AG04450 (cell line): ENCODE data around the gene TSPAN4. TPM values are rescaled to one million over a fixed set of nuclear protein-coding genes. Genes with fewer than 3 reads are reported as not detected.

Source experiments
- CTCF ChIA-PET: fragments of 300-600, 350-600 bp; formaldehyde crosslinking; extraction: SDS; loops from one replicate; lab custom pipeline; 2022; ENCODE audit warnings: antibody characterized with exemption, inconsistent platforms; lab: Charles Lee
- POLR2A ChIA-PET: fragments of 350-600 bp; formaldehyde crosslinking; extraction: SDS; loops from one replicate; lab custom pipeline; 2021; ENCODE audit warnings: antibody characterized with exemption, inconsistent platforms; lab: Yijun Ruan, JAX
- DNase-seq: peaks from one replicate; pipeline ENCODE4 v3.0.0-alpha.2; 2011; ENCODE audit warnings: low read depth, low spot score
- H3K27ac ChIP-seq: one replicate; pipeline ENCODE4 v1.5.1; 2012; ENCODE audit warnings: low read depth, low read length, control low read depth
- H3K27me3 ChIP-seq: one replicate; pipeline ENCODE4 v1.6.0; 2012; ENCODE audit warnings: low read length; ENCODE audit not compliant: control insufficient read depth, insufficient read depth
- H3K4me3 ChIP-seq: 2 replicates; pipeline ENCODE4 v1.5.1; 2011; ENCODE audit warnings: mild to moderate bottlenecking, low read depth, low read length, control low read depth
- H3K9me3 ChIP-seq: 2 replicates; pipeline ENCODE4 v1.5.1; 2012; ENCODE audit warnings: low read length; ENCODE audit not compliant: control insufficient read depth, insufficient read depth
- polyA plus RNA-seq: library from polyadenylated mRNA; depleted of rRNA; stranded (reverse); fragments of >200 nt; gene quantifications from 2 replicates; pipeline ENCODE4 v1.2.3, GENCODE V29; 2011
- TF ChIP-seq, protein P1 (sequence below): IDR thresholded peaks from 2 replicates; pipeline ENCODE4 v1.5.1; 2011; ENCODE audit warnings: low read depth, low read length, control low read depth, inconsistent platforms

Gene TSPAN4
- polyA plus RNA-seq, 1 experiment: 92.6 TPM

DNA sequence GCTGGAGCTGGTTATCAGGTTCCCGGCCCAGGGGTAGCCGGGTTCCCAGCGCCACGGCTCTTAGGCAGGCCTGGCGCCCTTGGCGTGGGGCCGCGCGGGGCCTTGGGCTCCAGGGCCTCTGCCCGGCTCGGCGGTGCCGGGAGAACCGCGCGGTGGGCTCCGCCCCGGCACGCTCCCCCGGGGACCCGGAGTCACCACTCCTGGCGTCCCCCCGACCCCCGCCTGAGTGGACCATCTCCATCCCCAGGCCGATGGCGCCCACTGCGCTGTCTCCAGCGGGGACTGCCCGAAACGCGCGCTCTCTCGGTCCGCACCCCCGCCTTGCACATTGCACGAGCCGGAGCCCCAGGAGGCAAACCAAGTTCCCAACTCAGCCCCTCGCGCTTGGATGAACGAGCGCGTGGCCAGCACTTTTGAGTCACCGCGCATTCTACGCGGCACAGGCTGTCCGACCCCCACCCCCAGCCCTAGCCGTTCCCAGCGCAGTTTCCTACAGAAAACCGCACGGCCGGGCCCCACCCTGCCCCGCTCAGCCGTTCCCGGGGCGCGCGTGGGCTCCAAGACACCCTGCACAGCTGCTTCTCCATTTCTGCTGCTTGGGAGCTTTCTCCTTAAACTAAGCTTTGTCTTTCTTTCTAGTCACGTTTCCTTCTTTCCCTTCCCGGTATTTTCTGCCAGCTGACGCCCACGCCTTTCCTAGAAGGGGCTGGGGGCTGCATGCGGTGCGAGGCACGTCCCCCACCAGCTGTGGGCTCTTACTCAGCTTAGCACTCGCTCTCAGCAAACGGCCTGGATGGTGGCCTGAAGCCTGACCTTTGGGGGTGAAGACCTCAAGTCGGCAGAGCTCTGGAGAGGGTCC, 68.6 kb downstream of the TSPAN4 start:
- TF ChIP-seq, protein P1, sequence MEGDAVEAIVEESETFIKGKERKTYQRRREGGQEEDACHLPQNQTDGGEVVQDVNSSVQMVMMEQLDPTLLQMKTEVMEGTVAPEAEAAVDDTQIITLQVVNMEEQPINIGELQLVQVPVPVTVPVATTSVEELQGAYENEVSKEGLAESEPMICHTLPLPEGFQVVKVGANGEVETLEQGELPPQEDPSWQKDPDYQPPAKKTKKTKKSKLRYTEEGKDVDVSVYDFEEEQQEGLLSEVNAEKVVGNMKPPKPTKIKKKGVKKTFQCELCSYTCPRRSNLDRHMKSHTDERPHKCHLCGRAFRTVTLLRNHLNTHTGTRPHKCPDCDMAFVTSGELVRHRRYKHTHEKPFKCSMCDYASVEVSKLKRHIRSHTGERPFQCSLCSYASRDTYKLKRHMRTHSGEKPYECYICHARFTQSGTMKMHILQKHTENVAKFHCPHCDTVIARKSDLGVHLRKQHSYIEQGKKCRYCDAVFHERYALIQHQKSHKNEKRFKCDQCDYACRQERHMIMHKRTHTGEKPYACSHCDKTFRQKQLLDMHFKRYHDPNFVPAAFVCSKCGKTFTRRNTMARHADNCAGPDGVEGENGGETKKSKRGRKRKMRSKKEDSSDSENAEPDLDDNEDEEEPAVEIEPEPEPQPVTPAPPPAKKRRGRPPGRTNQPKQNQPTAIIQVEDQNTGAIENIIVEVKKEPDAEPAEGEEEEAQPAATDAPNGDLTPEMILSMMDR: no peak
- Histone ChIP-seq H3K27me3 (no peaks in the 10 kb centered on the region), H3K4me3 (peak overlapping the region; percentile 87), H3K9me3 (no peaks in the 10 kb centered on the region; the same call in 1 of the 2 replicates), H3K27ac (peak overlapping the region; percentile 73)
- ChIA-PET CTCF (interaction anchor here (0.8 kb wide), 1 partner anchor 17 kb away, joined by 6 read pairs; no protein-coding TSS in a partner anchor), POLR2A (interaction anchor here (0.7 kb wide), 1 partner anchor 21 kb away, joined by 3 read pairs; no protein-coding TSS in a partner anchor)
- DNase-seq: no peak

DNA sequence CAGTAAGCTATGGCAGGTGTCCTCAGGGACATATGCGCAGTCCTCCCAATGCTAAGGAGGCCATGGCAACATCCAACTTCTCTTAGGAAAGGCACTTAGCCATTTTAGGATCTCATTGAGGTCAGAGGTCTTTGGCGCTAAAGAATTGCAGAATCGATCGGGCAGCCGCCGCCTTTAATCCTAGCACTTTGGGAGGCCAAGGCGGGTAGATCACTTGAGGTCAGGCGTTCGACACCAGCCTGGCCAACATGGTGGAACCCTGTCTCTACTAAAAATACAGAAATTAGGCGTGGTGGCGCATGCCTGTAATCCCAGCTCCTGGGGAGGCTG, 69.2 kb downstream of the TSPAN4 start:
- DNase-seq: no peak
- Histone ChIP-seq H3K27me3 (no peaks in the 10 kb centered on the region), H3K9me3 (no peaks in the 10 kb centered on the region; the same call in 1 of the 2 replicates), H3K4me3 (no peak overlapping the region), H3K27ac (no peak overlapping the region)
- CTCF ChIA-PET: interaction anchor here (0.8 kb wide), 1 partner anchor 18 kb away, joined by 6 read pairs; no protein-coding TSS in a partner anchor
- POLR2A ChIA-PET: interaction anchor here (0.7 kb wide), 1 partner anchor 20 kb away, joined by 3 read pairs; no protein-coding TSS in a partner anchor
- TF ChIP-seq, protein P1: no peak

DNA sequence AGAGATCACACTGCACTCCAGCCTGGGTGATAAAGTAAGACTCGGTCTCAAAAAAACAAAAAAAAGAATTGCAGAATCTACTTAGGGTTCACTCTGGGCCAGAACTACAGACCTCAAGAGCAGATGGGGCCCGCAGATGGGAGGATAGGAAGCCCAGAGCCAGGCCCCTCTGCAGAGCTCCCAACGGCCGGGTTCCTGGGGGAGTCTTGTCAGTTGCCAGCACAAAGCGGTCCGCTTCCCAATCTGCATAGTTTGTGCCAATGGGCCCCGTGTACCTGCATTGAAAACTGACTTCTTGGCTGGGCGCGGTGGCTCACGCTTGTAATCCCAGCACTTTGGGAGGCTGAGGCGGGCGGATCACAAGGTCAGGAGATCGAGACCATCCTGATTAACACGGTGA, 69.6 kb downstream of the TSPAN4 start:
- ChIA-PET CTCF (no interaction called here), POLR2A (no interaction called here)
- Histone ChIP-seq H3K27ac (no peak overlapping the region), H3K4me3 (no peak overlapping the region), H3K9me3 (no peaks in the 10 kb centered on the region; the same call in 1 of the 2 replicates), H3K27me3 (no peaks in the 10 kb centered on the region)
- TF ChIP-seq, protein P1: no peak
- DNase-seq: no peak

DNA sequence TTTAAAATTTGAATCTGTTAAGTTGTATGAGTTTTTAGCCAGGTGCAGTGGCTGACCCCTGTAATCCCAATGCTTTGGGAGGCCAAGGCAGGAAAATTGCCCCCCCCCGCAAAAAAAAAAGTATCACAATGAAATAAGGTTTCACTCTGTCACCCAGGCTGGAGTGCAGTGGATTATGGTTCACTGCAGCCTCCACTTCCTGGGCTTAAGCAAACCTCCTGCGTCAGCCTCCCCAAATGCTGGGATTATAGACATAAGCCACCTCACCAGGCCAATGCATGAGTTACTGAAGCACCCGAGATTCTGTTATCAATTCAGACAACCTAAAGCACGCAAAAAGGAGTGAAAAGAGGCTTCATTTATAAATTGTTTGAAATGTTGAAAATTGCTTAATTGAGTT, 70.4 kb downstream of the TSPAN4 start:
- H3K4me3 ChIP-seq: no peak overlapping the region
- POLR2A ChIA-PET: no interaction called here
- no peak for DNase-seq
- TF ChIP-seq, protein P1: no peak
- no peak overlapping the region for H3K27ac ChIP-seq
- no peaks in the 10 kb centered on the region for H3K27me3 ChIP-seq
- no peaks in the 10 kb centered on the region; the same call in 1 of the 2 replicates for H3K9me3 ChIP-seq
- CTCF ChIA-PET: no interaction called here

DNA sequence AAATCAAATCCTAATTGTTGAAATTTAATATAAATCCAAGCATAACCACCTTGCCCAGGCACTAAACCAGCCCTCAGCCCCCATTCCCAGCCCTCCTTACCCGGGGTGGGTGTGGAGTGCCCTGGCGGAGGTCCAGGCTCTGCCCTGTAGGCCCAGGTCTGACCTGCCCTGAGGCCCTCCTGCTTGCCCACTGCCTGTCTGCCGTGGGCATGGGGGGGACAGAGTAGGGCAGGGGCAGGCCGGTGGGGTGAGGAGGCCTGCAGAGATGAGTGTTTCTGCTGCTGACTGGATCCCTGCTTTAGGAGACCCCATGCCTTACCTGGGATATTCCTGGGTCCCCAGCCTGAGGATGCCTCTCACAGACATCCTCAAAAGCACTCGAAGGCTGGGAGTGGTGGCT, 71.6 kb downstream of the TSPAN4 start:
- no peak for DNase-seq
- TF ChIP-seq, protein P1: no peak
- no peak overlapping the region for H3K27ac ChIP-seq
- H3K27me3 ChIP-seq: no peaks in the 10 kb centered on the region
- no peaks in the 10 kb centered on the region; the same call in 1 of the 2 replicates for H3K9me3 ChIP-seq
- ChIA-PET CTCF (no interaction called here), POLR2A (no interaction called here)
- no peak overlapping the region for H3K4me3 ChIP-seq
